ENCODE measurements around the gene GALNTL6.

DNA sequence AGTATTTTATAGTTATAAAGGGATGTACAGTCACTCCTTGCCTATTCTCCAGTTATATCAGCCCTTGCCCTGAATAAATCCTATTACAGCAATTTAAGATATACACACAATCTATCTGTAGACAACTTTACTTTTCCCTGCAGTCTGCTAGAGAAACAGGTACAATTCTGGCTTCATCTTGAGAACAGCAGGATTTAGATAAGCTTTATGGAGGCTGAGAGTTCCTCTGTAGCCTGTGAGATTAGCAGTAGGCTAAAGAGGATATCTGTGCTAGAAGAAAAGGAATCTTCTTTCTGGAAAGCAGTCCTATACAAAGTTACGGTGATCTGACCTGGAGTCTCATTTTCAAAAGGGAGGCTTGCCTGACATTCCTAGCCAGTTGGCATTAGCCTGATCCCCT lies 290.3 kb downstream of the GALNTL6 start:
- TF ChIP-seq POU5F1 (IDR thresholded peaks at IDR 0.05; ENCODE audit: borderline replicate concordance, low read depth, low read length, partially characterized antibody): no peak
- TF ChIP-seq EZH2 (IDR thresholded peaks at IDR 0.05; ENCODE audit: borderline replicate concordance, low read depth, low read length): no peak
- no peak for TF ChIP-seq FOSL1 (tag; conservative IDR thresholded peaks at IDR 0.05)

All from K562 (cell line).